HG03095 (cell line): ENCODE data around the gene CCDC32.

ENCODE experiments used
- ATAC-seq: cut with Tn5 transposase; IDR thresholded peaks from one replicate; pipeline ENCODE4 v1.9.1; 2021; ENCODE audit warnings: moderate library complexity; ENCODE audit not compliant: unreplicated experiment

Gene CCDC32

DNA sequence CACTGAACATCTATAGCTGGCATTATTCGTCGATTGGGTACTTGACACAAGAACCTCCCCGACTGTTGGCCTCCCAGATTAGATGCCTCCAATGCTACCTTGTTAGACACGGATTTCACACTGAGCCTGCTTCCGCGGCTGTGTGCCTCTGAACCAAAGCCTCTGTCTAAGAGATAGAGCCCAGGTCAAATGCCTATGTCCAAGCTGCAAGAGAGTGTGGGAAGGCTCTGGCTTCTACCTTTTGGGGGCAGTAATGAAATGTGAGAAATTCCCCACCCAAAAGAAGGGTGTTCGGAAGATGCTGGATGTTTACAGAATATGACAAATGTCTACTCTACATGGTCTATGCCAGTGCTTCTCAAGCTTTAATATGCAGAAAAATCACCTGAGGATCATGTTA, 2.3 kb upstream of the CCDC32 start:
- ATAC-seq = no peak

DNA sequence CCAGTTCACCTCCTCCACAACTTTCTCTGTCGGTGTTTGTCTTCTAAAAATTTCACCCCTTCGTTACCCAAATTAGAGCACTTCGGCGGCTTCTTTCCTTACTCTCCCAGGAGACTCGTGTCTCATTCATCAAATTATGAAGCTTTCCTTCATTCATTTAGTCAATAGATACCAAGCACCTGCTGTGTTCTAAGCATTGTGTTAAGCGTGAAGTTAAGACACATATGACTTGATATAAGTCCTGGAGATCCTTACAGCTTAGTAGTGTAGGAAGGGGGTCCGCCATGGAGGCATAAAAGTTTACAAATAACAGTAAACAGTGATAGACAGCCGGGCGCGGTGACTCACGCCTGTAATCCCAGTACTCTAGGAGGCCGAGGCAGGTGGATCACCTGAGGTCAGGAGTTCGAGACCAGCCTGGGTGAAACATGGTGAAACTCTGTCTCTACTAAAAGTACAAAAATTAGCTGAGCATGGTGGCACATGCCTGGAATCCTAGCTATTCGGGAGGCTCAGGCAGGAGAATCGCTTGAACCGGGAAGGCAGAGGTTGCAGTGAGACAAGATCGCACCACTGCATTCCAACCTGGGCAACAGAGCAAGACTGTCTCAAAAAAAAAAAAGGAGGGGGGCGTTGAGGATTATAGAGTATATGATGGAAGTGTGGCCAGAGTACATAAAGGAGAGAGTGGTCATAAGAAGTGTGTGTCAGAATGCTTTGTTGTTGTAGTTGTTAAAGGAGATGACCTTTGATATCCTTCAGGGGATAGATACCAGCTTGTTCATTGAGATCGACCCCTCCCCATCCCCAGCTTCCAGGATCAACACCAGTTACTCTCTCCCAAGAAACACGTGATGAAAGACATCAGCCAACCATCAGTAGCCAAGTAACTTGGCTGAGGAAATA, 744 bp upstream of the CCDC32 start:
- no peak for ATAC-seq

DNA sequence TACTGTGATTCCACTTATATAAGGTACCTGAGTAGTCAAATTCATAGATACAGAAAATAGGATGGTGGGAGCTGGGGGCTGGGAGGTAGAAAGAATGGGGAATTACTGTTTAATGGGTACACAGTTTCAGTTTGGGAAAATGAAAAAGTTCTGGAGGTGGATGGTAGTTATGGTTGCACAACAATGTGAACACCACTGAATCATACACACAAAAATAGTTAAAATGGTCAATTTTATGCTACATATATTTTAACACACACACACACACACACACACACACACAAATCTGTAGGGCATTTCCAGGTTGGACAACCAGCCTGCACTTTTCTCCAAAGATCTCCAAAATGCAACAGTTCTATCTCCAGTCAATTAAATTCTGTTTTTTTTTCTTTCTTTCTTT, 1.4 kb downstream of the CCDC32 start:
- ATAC-seq = no peak

DNA sequence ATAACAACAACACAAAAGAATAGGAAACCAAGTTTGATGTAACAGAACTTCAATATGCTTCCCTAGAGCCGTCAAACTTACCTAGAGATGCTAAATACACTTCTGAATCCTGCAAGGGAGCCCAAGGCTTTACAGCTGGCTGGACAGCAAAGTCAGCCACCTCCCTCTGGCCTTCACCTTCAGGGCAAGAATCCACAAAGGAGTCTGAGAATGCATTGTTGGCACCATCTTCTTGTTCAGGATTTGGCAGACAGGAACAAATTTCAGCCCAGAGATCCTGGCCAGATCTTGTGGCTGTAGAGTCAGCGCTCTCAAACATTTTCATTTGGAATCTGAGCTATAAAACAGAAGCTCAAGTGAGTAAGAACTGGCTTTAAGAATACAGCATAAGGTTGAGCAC, 2.2 kb downstream of the CCDC32 start:
- no peak for ATAC-seq

DNA sequence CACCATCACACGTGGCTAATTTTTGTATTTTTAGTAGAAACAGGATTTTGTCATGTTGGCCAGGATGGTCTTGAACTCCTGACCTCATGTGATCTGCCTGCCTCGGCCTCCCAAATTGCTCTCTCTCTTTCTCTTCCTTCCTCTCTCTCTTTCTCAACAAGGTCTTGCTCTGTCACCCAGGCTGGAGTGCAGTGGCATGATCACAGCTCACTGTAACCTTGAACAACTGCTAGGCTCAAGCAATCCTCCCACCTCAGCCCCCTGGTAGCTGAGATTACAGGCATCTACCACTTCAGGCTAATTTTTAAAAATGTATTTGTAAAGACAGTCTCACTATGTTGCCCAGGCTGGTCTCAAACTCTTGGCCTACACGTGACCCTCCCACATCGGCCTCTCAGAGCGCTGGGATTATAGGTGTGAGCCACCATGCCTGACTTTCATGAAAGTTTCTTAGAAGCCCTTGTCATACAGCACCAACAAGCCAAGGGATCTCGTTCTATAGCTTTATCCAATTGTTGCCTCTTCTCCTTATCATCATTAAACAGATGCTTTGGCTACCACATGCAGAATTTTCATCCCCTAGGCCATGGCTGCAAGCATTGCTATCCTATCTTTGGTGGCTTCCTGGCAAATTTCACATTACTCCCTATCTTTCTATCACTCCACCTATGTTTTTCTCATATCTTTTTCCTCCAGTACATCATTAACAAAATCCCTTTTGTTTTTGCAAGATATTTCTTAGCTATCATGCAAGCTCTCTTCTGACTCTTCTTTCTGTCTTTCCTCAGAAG, 5.7 kb downstream of the CCDC32 start:
- ATAC-seq = no peak

DNA sequence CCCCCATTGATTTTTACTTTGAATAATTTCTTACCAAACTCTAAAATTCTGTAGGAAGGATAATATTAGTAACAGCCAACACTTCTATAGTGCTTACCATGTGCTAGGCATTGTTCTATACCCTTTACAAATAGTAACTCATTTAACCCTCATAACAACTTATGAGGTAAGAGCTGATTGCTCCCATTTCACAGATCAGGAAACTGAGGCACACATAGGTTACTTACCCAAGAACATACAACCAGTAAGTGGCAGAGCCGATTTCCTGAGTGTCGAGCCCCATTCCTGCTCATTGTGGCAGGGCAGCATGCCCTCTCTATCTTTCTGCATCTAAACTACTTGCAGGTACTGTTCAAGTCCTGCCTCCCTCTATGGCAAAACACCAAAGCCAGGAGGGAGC, 9.0 kb downstream of the CCDC32 start:
- no peak for ATAC-seq

DNA sequence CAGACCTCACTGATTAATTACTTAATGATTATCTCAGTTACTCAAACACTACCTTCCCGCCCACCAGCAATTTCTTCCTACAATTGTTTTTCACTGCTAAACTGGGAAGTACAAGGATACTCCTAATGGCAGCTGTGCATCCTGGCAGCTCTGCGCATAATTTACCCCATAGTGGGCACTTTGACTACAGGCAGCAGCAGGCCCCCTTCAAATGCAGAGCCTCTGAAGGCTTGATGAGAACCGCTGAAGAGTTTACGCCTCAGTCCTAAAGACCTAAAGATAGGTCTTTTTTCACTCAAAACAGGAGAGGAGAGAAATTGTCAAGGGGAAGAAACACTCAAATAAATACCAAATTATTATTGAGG, 10.7 kb downstream of the CCDC32 start:
- ATAC-seq = no peak

DNA sequence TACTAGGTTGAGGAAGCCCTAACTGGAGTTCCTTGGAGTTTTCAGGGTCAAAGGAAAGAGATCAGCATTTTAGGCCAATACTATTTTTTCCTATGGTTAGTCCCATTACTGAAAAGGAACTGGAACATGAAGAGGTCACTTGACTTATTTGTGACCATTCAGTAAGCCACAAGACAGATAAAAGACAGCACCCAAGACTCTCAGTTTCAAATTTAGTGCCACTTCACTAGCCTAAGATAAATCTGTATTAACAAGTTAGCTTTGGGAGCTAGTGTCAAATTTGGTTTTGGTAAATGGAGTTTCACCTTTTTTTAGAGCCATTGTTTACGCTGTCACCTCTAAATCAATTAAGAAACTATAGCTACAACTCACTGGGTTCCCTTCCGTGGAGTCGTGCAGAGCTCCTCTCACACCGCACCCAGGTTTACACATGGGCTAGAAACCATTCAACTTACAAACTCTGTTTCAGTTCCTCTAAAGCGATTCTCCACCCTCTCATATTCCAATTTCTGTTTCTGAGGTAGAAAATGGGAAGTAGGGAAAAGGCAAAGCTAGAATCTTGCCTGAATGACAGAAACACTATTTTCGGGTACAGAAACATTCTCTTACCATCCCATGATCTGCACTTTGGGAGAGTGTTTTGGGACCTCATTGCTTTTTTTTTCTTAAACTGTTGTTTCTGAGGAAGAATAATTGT, 14.4 kb downstream of the CCDC32 start:
- peak; percentile 74 for ATAC-seq

DNA sequence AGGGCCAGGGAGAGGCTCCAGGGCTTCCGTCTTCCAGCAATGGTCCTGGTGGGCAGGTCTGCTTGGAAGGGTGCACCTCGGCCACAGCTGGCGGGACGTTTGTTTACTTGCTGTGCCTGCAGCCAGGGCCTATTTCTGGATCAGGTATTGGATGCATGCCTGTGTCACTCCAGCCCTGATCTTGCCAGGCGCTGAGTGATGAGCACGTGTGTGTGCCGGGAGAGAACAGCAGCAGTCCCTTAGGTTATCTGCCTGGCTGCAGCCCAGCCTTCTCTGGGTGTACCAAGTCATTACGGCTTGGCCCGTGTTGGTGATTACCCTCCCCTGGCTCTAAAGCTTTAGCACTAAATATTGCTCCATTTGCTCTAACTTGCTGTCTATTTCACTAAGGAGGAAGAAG, 14.9 kb downstream of the CCDC32 start:
- ATAC-seq = no peak

DNA sequence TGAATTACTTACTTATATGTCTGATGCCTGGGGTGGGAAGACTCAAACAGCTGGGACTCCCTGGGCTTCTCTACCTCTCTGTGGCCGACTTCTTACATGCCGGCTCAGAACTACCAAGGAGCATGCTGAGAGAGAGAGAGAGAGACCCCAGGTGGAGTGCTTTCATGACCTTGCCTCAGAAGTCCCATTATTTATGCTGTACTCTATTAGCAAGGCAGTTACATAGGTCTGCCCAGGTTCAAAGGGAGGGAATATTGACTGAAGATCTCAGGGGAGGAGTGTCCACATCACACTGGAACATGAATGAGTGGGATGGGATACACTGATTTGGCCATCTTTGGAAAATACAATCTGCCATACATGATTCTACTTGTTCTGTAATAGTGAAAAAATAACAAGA, 16.2 kb downstream of the CCDC32 start:
- ATAC-seq = no peak

DNA sequence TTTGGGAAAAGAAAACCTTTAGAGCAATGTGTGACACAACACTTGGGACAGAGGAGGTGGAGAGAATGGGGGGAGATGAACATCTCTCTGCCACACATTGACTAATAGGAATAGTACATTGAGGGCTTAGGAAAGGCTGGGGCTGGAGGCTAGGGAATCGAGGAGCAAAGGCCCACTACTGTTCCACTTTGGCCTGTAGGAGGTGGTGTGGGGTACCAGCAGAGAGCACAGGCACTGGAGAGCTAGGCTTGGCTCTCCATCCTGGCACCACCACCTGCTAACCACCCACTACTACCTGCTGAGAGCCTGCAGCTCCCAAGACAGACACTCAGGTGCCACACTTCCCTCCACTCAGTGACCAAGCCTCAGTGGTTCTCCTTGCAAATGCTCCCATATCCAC, 19.4 kb downstream of the CCDC32 start:
- no peak for ATAC-seq

DNA sequence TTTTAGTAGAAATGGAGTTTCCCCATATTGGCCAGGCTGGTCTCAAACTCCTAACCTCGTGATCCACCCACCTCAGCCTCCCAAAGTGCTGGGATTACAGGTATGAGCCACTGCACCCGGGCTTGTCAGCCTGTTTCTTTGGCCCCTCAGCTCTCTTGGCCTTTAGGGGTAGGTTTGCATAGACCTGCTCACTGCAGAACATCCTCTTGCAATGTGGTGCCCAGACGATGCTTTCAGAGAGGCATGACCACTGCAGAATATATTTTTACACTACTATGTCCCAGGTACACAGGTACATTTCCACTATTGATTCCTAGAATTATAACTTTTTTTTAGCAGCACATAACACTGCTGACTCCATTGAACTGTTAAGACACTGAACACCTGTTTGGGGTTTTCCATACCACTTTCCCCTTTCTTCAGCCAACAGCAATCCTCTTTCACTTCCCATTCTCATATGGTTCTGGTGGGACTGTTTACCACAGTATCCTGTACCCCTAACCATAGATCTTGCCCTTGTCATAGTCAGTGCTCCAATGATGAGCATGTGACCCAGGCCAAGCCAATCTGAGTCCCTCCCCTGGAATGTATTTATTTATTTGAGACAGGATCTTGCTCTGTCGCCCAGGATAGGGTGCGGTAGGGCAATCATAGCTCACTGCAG, 21.1 kb downstream of the CCDC32 start:
- peak; percentile 67 for ATAC-seq

DNA sequence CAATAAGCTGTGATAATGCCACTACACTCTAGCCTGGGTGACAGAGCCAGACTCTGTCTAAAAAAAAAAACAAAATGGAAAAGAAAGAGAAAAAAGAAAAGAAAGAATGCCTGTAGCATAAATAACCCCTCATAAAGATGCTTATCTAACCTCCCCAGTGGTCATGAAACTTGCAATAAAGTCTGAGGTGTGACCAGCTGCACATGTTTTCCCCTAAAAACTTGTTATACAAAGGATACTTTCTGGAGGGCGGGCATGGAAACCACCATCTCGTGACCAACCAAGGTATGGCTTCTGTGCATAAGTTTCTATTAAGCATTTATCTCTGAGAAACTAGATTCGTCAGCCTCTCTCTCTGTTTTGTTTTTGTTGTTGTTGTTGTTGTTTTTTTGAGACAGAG, 21.8 kb downstream of the CCDC32 start:
- no peak for ATAC-seq

DNA sequence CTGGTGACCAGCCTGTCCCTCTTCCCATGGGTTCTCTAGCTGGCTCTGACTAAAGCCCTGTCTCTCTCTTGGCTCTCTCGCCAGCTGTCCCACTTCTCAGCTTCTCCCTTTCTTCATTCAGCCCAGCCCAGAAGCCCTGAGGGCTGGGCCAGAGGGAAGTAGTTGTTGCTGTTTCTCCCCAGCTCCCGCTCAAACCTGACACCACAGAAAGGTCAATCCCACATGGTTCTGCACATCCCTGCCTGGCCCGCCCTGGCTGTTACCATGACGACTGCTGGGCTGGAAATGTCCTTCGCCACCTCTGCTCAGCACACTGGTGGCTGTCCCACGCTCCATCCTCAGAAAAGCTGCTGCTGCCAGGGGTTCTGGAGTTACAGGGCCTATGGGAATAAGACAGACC, 25.9 kb downstream of the CCDC32 start:
- no peak for ATAC-seq

DNA sequence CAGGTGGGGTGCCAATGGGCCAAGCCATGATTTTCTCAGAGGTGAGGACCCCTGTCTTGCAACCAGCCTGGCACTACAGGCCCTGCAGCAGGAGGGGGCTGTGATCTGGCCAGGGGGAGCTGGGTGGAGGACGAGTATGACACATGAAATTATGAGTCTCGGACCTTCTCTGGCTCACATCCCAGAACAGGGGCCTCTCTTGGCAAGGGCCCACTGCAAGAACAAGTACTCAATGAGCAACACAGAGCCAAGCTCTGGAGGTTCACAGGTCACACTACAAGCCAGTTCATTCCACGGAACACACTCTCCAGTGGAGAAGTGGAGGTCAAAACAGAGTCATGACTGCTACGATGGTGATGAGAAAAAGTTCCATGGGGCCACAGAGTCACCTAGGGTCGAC, 28.3 kb downstream of the CCDC32 start:
- no peak for ATAC-seq

DNA sequence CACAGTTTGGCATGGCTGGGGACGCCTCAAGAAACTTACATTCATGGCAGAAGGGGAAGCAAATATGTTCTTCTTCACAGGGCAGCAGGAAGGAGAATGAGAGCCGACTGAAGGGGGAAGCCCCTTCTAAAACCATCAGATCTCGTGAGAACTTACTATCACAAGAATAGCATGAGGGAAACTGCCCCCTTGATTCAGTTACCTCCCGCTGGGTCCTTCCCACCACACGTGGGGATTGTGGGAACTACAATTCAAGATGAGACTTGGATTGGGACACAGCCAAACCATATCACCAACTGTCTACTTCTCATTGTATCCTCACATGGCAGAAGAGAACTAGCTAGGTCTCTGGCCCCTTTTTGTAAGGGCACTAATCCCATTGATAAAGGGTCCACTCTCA, 30.5 kb downstream of the CCDC32 start:
- ATAC-seq = no peak

DNA sequence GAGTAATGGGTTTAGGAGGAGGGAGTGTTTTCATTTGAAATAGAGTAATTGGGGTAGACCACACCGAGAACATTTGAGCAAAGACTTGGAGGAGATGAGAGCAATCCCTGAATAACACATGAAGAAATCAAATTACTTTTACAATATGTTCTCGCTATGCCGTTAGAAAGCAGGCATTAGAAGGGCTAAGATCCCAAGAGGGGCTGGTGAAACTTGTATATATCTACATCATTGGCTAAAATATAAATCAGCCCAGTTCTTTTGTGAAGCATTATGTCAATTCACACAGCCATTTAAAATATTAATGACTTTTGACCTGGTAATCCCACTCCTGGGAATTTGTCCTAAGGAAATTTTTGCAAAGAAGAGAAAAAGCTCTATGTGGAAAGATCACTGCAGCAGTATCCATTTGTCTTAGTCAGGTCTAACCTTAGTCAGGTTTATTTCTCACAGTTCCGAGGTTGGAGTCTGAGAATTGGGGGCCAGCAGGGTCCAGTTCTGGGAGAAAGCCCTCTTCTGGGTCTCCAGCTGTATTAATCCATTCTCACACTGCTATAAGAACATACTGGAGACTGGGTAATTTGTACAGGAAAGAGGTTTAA, 31.0 kb downstream of the CCDC32 start:
- ATAC-seq = no peak

DNA sequence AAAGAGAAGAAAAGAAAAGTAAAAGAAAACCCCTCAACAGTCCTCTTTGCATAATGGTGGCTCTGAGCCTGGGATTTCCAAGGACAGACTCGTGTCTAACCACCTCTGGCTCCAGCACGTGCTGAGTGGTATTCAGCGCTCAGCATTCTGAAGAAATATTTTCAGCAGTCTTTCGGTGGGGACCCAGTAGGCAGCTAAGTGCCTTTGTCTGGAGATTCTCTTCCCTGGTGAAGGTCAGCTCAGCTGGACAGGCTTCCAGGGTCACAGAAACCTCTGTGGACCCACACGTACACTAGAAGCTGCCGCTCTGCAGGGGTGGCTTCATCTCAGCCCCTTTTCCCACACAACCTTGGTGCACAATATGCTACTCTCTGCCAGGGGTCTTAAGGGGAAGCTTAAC, 36.0 kb downstream of the CCDC32 start:
- no peak for ATAC-seq

DNA sequence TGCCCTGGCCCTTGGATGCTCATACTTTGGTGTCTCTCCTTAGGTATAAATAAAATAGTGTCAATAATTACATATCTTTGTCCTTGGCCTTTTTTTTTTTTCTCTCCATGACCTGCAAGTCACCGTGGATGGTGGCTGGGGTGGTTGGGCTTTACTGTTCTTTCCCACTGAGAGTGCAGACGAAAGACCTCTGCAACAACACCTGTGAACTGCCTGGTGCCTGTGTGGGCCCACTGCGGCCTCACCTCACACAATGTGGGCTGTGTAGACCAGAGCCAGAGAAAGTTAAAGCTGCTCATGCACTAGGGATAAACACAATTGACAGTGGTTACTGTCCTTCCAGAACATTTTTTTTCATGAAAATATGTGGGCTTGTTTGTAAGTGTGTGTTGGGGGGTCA, 39.0 kb downstream of the CCDC32 start:
- no peak for ATAC-seq

DNA sequence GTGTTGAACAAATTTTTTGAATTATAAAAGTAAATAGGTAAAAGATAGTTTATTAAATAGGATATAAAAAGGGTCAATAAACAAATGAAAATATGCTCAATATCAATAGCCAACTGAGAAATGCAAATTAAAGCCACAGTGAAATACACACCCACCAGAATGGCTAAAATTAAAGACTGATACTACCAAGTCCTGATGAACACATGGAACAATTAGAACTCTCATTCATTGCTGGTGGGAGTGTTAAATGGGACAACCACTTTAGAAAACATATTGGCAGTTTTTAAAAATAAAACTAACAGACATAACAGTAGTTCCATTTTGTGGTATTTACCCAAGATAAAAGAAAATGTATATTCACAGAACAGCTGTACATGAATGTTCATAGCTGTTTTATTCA, 41.2 kb downstream of the CCDC32 start:
- no peak for ATAC-seq

DNA sequence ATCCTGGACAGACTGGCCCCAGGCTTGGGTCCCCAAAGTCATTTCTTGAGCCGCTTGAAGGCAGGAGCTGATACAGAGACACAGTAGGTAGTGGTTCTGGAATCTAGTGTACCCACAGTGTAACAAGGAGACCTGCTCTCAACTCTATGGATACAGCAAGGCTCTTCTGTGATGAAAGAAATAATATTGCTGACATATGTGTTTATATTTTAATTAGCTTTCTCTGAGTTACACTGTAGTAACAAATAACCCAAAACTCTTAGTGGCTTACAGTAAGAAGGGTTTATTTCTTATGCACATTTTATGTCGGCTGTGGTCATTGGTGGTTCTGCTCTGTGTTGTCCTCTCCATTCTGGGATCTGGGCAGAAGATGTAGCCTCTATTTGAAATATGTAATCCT, 48.5 kb downstream of the CCDC32 start:
- no peak for ATAC-seq
